ENCODE results near the gene NME4. TPM values are rescaled to one million over a fixed set of nuclear protein-coding genes. Genes with fewer than 3 reads are reported as not detected.

Gene NME4
- total RNA-seq, 4 donors from 2014 or later: 15.4 to 29.8 (median 19.5) TPM

- TF ChIP-seq CTCF (IDR thresholded peaks at IDR 0.05) (no peak), POLR2A (IDR thresholded peaks at IDR 0.05) (no peak)
- 83 to 85% methylated on average over 27 to 29 of the region's 31 CpGs for WGBS, 2 donors
- intact Hi-C loops (cut with DNase I; ENCODE audit: low total_unique reads): no loop called here
- no peak for DNase-seq (ENCODE audit: low spot score in 2 of 2)
- no peak overlapping the region for H3K4me3 ChIP-seq (ENCODE audit: low read depth, poor library complexity, severe bottlenecking)
Observed at GRCh38 chr16:371515-372301, 25.3 kb upstream of the NME4 start.

- H3K4me3 ChIP-seq (ENCODE audit: low read depth, poor library complexity, severe bottlenecking): no peak overlapping the region
- intact Hi-C loops (cut with DNase I; ENCODE audit: low total_unique reads): no loop called here
- no peak for DNase-seq (ENCODE audit: low spot score in 2 of 2)
- WGBS, 2 donors: 83 to 85% methylated on average over 7 to 8 of the region's 19 CpGs
- TF ChIP-seq POLR2A (IDR thresholded peaks at IDR 0.05) (no peak), CTCF (IDR thresholded peaks at IDR 0.05) (no peak)
Observed at GRCh38 chr16:372302-372983, 24.6 kb upstream of the NME4 start.

GRCh38 chr16:373020-373598, 23.9 kb upstream of the NME4 start:
- no peak for DNase-seq (ENCODE audit: low spot score in 2 of 2)
- H3K4me3 ChIP-seq (ENCODE audit: low read depth, poor library complexity, severe bottlenecking): no peak overlapping the region
- WGBS, 2 donors: 82 to 94% methylated on average over 4 to 5 of the region's 5 CpGs
- intact Hi-C loops (cut with DNase I; ENCODE audit: low total_unique reads): no loop called here
- TF ChIP-seq CTCF (IDR thresholded peaks at IDR 0.05) (no peak), POLR2A (IDR thresholded peaks at IDR 0.05) (no peak)

GRCh38 chr16:373848-374615, 23.0 kb upstream of the NME4 start:
- intact Hi-C loops (cut with DNase I; ENCODE audit: low total_unique reads): no loop called here
- no peak for DNase-seq (ENCODE audit: low spot score in 2 of 2)
- no peak for TF ChIP-seq CTCF (IDR thresholded peaks at IDR 0.05)
- TF ChIP-seq POLR2A (IDR thresholded peaks at IDR 0.05): no peak
- no peak overlapping the region for H3K4me3 ChIP-seq (ENCODE audit: low read depth, poor library complexity, severe bottlenecking)
- 89 to 94% methylated on average over 31 to 39 of the region's 44 CpGs for WGBS, 2 donors

- H3K4me3 ChIP-seq (ENCODE audit: low read depth, poor library complexity, severe bottlenecking): no peak overlapping the region
- no peak for DNase-seq (ENCODE audit: low spot score in 2 of 2)
- TF ChIP-seq POLR2A (IDR thresholded peaks at IDR 0.05) (no peak), CTCF (IDR thresholded peaks at IDR 0.05) (no peak)
- 64 to 76% methylated on average over 5 to 9 of the region's 9 CpGs for WGBS, 2 donors
- intact Hi-C loops (cut with DNase I; ENCODE audit: low total_unique reads): no loop called here
Observed at GRCh38 chr16:374616-374926, 22.4 kb upstream of the NME4 start.

All from lower leg skin (tissue), 4 donors.